Measurements from ENCODE around the gene TUT7.

Gene TUT7

GRCh38 chr9:86257391-86257790 is 96.8 kb downstream of the TUT7 start:
- no peak for DNase-seq (ENCODE audit: low read depth)

- DNase-seq (ENCODE audit: low read depth): no peak
Observed at GRCh38 chr9:86256653-86257052, 97.6 kb downstream of the TUT7 start.

- no peak for DNase-seq (ENCODE audit: low read depth)
Observed at GRCh38 chr9:86253577-86253976, 100.6 kb downstream of the TUT7 start.

- no peak for DNase-seq (ENCODE audit: low read depth)
Observed at GRCh38 chr9:86252870-86253269, 101.3 kb downstream of the TUT7 start.

GRCh38 chr9:86250123-86250522 is 104.1 kb downstream of the TUT7 start:
- DNase-seq (ENCODE audit: low read depth): no peak

- no peak for DNase-seq (ENCODE audit: low read depth)
Observed at GRCh38 chr9:86248746-86249145, 105.5 kb downstream of the TUT7 start.

- DNase-seq (ENCODE audit: low read depth): no peak
Observed at GRCh38 chr9:86246752-86247161, 107.5 kb downstream of the TUT7 start.

GRCh38 chr9:86242071-86242470 is 112.1 kb downstream of the TUT7 start:
- no peak for DNase-seq (ENCODE audit: low read depth)

GRCh38 chr9:86241216-86241615 is 113.0 kb downstream of the TUT7 start:
- DNase-seq (ENCODE audit: low read depth): no peak

GRCh38 chr9:86238861-86239770 is 115.1 kb downstream of the TUT7 start:
- no peak for DNase-seq (ENCODE audit: low read depth)
